GM18502 (cell line): ENCODE measurements around the gene SLC18A3.
A peak's percentile ranks its signal among the peaks of the same experiment; 100 is the strongest.

ENCODE experiments used
- ATAC-seq: cut with Tn5 transposase; IDR thresholded peaks from one replicate; pipeline ENCODE4 v1.9.1; 2021; ENCODE audit warnings: mild to moderate bottlenecking; ENCODE audit not compliant: unreplicated experiment, poor library complexity

Gene SLC18A3

DNA sequence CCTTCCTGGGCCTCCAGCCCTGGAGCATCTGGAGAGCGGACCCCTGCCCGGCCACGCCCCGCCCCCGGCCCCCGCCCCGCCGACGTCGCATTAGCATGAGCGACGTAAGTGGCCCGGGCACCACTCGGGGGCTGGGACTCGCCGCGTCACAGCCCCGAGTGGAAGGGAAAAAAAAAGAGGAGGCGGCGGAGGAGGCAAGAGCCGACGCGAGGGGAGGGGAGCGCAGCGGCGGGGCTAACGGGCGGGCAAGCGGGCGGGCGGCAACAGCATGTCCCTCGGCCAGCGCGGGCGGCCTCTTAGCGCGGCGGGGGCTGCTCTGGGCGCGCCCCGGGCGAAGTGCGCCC is at the start of gene SLC18A3:
TSS of gene SLC18A3 (plus strand) at position 197 of the 344 bp plus-strand sequence. CDS start 431 bp downstream, outside the sequence.
- ATAC-seq: no peak

DNA sequence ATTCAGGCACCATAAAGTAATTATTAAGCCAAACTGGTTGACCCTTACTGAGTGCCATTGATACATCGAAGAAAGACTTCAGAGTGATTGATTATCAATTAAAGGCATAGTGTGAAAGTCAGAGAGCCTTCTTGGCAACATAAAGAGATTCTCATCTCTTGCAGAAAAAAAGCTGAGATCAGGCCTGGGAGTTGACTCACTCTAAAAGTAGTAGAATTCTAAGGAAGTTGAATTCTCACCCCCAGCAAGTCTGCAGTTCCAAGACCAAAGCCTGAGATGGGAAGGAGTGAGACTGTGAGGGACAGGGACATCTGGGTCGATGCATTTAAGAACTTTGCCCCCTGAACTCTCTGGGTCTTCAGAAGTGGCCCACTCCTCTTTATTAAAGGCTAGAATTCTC is 49.6 kb upstream of the SLC18A3 start:
- no peak for ATAC-seq

DNA sequence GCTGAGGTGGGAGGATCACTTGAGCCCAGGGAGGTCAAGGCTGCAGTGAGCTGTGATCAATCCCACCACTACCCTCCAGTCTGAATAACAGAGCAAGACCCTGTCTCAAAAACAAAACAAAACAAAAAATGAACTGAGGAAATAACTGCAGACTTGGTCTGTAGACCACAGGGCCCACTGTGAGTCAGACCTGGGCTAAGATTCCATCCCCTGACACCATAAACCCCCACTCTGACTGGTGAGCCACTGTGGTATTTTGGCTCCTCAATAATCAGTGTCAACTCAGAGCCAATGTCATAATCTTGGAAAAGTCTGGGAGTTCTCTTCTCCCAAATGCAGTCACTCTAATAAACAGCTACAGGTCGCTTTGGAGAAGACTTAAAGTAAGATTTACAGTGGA is 47.2 kb upstream of the SLC18A3 start:
- ATAC-seq: no peak

DNA sequence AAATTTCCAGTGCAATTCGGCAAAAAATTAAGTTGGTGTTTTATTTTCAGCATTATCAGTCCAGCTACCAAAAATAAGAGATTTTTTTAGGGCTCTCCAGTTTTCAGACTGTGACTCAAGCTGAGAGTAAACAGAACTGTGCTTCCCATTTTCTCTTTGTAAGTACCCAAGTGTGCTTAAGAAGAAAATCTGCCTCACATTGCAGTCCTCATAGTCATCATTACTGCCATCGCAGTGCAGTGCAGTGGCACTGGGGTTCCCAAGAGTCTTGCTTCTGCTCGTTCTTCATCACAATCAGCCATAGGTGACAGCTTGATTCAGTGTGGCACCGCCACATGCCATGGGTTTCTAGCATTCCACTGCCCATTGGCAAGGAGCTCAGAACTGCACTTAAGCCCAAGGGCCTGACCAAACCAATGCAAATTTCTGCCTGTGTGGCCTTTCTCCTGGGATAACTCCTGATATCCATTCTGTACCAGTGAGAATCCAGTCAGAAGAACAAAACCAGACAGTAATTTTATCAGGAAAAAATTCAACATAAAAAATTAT is 45.6 kb upstream of the SLC18A3 start:
- ATAC-seq: no peak

DNA sequence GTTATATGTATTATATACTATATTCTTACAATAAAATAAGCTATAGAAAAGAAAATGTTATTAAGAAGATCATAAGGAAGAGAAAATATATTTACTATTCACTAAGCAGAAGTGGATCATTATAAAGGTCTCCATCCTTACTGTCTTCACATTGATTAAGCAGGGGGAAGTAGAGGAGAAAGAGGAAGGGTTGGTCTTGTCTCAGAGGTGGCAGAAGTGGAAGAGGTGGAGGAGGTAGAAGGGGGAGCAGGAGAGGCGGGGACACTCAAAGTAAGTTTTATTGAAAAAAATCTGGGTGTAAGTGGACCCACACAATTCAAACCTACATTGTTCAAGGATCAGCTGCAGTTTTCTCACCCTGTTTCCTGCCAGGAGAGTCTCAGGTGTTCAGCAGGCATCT is 42.3 kb upstream of the SLC18A3 start:
- ATAC-seq: no peak

DNA sequence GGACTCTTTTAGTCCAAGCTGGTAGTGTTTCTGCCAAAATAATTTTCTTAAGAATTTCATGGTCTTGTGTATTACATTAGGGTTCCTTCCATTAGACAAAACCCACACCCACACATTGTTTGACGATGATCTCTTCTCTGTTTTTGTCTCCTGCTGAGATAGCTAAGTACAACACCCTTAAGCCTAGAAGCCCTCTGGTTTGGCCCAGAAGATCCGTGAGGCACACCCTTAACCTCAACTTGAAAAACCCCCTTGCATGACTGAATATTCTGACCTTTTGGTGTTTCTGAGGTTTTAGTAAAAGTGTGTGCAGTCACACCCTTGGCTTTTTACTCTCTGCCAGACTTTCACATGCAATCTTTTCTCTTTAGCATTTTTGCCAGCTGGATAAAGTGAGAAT is 41.9 kb upstream of the SLC18A3 start:
- ATAC-seq: peak; percentile 85

DNA sequence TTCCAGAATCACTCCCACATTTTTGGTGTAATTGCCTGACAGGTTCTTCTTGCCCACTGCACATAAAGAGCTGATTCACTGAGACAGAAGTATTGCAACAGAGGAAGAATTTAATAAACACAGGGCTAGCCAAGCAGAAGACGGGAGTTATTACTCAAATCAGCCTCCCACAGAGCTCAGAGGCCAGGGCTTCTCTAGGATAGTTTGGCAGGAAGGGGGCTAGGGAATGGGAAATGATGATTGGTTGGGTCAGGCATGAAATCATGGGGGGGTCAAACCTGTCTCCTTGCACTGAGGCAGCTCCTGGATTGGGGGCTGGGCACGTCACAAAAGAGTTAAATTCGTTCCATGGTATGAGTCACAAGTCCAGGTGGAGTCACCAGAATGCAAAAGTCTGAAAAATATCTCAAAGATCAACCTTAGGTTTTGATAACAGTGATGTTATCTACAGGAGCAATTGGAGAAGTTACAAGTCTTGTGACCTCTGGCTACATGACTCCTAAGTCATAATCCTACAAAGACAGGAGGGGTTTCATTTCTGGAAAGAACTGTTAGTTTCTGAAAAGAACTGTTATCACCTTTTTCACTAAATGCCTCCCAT is 41.0 kb upstream of the SLC18A3 start:
- no peak for ATAC-seq

DNA sequence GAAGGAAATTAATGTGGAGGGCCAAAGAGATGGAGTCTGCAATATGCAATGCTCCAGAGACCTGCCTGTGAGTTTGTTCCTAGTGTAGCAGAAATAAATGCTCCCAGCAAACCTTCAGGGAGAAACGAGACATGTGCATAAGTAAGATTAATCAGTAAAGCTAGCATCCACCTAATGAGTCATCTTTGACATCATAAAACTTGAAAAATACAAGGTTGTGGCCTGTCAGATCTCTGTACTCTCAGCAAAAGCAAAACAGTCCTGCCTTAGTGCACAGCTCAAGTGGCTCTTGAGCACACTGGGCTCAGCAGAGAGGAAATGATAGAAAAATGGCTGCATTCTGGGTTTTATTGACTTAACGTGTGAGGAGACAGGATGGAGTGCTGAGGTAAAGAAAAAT is 38.7 kb upstream of the SLC18A3 start:
- no peak for ATAC-seq

DNA sequence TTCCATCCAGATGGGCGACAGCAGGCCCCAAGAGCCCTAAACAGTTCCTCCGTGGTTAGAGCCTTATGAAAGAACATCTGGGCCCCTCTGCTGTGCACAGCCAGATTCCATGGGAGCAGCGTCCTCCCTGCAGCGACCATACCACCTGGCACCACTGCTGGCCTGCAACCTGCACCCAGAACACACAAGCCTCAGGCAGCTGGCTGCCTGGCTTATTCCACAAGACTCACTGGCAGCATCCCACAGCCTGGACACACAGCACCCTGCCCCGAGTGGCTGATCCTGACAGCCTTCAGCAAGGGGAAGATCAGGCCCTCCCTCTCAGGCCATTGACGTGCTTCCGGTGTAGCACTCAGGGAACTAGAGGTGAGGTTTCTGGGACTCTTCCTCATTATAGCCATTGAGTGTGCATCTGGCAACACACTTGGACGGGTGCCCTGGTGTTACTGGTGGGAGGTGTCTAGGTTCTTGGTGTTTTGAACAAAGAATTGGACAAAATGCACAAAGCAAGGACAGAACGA is 37.5 kb upstream of the SLC18A3 start:
- ATAC-seq: no peak

DNA sequence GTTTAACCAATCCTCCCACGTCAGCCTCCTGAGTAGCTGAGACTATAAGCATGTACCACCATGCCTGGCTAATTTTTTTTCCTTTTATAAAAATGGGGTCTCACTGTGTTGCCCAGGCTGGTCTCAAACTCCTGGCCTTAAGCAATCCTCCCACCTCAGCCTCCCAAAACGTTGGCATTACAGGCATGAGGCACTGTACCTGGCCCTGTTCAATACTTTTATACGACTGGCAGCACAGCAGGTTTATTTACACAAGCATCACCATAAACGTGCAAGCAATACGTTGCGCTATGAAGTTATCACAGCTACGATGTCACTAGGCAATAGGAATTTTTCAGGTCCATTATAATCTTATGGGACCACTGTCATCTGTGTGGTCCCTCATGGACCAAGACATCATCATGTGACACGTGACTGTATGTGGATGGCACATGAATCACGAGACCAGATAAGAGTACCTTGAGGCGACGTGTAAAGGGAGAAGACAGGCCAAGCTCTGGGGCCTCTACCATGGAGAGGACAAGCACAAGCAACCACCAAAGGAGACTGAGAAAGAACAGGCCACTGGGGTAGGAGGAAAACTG is 34.5 kb upstream of the SLC18A3 start:
- ATAC-seq: no peak

DNA sequence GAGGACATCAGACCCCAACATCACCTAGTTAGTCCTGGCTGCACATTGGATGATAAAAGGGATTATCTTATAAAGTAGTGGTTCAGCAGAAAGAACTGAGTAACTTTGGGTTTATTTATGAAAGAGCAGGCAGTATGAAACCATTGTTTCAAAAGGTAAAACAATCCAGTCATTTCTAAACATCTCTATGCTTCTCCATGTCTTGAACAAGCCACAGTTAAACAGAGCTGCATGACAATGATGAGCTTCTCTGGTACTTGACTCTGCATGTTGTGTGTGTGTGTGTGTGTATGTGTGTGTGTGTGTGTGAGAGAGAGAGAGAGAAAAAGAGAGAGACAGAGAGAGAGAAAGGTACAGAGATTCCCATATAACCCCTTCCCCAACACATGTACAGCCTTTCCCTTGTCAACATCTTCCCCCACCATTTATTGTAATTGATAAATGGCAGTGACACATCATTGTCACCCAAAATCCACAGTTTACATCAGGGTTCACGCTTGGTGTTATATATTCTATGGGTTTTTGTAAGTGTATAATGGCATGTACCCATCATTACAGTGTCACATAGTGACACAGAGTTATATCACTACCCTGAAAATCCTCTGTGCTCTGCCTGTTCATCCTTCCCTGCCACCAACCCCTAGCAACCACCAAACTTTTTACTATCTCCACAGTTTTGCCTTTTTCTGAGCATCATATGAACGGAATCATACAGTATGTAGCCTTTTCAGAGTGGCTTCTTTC is 32.8 kb upstream of the SLC18A3 start:
- ATAC-seq: peak; percentile 47

DNA sequence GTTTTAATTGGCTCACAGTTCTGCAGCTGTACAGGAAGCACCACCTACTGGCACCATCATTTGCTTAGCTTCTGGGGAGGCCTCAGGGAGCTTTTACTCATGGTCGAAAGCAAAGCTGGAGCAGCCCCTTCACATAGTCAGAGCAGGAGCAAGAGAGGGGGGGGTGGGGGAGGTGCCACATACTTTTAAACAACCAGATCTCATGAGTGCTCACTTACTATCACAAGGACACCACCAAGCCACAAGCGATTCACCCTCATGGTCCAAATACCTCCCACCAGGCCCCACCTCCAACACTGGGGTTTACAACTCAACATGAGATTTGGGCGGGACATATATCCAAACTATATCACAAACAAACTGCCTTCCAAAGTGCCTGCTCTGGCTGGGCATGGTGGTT is 31.7 kb upstream of the SLC18A3 start:
- ATAC-seq: no peak

DNA sequence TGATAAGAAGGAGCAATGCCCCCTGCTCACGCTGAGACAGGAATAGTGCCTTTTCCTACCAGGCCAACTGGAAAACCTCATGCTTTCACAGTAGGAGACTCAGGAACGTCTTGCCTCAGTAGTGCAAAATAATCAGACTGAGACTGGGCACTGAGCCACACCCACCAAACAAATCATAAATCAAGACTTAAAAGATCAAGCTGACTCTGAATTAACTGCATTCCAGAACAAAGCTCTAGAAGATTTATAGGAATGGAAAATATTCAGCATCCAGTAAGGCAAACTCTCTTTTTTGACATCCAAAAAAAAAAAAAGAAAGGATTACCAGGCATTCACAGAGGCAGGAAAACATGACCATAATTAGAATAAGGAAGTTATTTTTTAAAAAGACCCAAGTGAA is 30.5 kb upstream of the SLC18A3 start:
- no peak for ATAC-seq

DNA sequence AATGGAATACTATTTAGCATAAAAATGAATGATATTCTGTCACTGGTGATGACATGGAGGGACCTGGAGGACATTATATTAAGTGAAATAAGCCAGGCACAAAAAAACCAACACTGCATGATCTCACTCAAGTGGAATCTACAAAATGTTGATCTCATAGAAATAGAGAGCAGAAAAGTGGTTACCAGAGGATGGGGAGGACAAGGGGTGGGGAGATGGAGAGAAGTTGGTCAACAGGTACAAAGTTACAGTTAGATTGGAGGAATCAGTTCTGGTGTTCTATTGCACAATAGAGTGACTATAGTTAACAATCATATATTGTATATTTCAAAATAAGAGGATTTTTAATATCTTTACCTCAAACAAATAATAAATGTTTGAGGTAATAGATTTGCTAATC is 24.7 kb upstream of the SLC18A3 start:
- ATAC-seq: no peak

DNA sequence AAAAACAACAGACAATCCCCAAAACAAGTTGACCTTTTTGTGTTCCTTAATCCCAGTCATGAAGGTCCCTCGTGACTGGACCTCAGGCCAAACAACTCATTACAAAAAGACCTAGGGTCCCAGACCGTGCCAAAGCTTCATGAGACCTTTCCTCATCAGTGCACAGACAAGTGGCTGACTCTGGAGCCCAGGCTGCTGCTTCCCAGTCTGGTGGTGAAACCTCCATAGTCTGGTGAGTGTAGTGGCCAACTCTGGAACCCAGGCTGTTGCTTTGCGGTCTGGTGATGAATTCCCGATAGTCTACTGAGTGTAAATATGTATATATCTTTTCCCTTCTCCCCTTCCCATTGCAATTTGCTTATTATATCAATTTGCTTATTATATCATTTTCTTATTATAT is 22.1 kb upstream of the SLC18A3 start:
- no peak for ATAC-seq

DNA sequence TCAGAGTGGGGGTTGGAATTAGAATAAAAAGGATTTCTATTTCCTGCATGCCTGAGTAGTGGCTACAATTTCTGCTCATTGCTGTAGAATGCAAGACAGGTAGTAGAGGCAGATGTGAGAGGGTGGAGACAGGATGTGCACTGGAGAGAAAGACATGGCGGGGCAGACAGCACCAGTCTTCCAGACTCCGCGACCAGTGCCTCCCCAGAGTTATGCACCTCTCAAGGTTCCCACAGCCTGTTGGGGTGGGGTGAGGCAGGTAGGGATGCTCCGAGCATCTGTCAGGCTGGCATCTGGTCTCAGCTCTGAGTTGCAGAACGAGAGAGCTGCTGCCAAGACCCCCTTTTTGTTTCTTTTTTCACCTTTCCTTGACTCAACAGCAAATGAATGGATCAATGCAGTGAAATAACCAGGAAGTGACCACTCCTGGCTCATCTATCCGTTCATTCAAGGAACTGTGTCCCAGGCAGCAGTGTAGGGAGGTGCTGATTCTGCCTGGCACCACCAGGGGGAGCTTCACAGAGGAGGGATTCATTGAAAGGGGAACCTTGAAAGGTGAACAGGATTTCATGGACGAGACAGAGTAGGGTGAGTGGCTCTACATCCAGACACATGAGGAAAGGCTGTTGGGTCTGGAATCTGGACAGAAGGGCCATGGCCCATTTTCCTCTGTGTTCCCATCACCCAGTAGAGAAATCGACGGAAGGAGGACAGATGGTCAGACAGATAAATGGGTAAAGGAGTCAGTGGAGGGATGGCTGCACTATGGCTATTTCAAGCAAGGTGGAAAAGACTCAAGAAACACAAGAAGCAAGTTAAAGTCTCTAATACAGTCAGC is 17.2 kb upstream of the SLC18A3 start:
- peak; percentile 81 for ATAC-seq

DNA sequence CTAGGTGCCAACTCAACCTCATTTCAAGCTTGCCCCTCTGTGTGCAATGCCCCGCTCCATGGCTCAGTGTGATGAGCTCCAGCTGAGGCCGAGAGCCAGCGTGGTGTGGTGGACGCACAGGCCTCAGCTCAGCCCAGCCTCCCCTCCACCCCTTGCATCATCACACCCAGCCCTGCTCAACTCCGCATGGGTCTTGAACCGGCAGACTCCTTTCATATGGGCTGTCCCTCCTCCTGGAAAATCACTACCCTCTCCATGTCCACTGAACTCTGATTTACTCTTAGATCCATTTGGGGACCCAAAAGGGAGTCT is 16.6 kb upstream of the SLC18A3 start:
- ATAC-seq: no peak

DNA sequence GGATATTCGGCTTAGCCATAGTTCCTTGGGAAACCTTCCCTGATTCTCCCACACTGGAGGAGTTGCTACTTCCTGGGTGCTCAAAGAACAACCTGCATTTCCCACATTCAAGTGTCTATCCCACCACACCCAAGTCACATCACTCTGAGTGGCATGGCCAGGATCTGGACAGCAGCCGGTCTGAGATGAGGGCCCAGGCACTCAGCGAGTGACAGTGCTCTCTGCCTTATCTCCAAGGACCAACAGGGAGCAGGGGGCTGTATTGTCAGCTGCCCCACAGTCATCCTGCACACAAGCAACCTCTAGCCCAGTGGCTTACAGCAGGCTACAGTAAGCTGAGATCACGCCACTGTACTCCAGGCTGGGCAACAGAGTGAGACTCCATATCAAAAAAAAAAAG is 16.1 kb upstream of the SLC18A3 start:
- no peak for ATAC-seq

DNA sequence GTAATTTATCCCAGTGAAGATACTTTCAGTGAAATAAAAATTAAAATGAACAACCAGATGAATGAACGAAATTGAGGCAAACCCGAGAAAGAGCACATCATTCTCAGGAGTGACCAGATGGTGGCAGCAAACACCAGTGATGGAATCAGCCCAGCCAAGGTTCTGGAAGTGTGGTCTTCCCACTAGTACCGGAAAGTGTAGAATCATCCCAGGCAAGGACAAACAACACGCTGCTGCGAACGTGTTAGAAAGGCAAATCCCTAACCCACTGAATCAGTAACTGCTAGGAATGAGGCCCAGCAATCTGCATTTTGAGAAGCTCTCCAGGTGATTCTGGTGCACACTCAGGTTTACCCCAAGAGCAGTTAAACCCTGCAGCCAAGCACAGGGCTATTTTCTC is 15.5 kb upstream of the SLC18A3 start:
- ATAC-seq: no peak

DNA sequence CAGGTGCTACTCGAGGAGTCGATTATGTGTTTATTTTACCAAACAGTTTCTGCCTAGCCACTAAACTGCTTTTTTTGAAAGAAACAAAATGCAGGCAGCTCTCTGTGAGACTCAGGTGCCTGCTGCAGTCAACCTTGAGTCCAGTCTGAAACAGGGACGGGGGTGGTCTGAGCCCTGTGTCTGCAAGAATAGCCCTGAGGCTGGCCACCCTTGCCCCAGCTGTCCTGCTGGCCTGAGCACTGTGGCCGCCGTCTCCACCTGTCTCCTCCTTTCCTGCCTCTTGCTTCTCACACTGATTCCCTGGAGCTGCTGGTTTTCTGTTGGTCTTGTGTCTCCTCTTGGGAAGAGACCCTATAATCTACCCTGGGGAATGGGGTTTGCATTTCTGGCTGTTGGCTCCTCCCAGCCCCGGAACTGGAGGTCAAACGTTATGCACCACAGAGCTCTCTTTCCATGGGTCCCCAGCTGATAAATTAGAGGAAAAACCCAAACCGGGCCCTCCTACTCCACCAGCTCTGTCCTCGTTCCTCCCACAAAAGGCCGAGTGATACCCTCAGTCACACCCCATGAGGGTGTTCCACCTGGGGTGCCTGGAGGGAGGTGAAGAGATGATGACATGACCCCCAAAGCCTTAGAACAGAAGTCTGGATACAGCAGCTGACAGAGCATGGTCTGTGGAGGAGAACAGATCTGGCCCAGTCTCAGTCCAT is 15.0 kb upstream of the SLC18A3 start:
- no peak for ATAC-seq
